Smooth muscle cell (in vitro differentiated cells): ENCODE data around the gene LRRC10B. TPM values are rescaled to one million over a fixed set of nuclear protein-coding genes. Genes with fewer than 3 reads are reported as not detected.

ENCODE experiments used
- DNase-seq: peaks from one replicate; lab custom pipeline; 2025; ENCODE audit not compliant: unreplicated experiment; lab: John Stamatoyannopoulos, UW
- H2AFZ ChIP-seq: fragments of 200-600 bp; sonication (generic); 2 replicates; pipeline ENCODE4 v1.6.0; 2016; ENCODE audit warnings: antibody characterized with exemption, low read depth, mild to moderate bottlenecking
- H3F3A ChIP-seq: fragments of 200-600 bp; sonication (generic); 2 replicates; pipeline ENCODE4 v1.6.0; 2017; ENCODE audit warnings: antibody characterized with exemption, low read depth
- H3K27ac ChIP-seq: fragments of 200-600 bp; sonication (generic); 2 replicates; pipeline ENCODE4 v1.5.1; 2016; ENCODE audit warnings: low read depth, mild to moderate bottlenecking
- H3K27me3 ChIP-seq: fragments of 200-600 bp; sonication (generic); 2 replicates; pipeline ENCODE4 v1.6.1; 2016; ENCODE audit warnings: low read depth, mild to moderate bottlenecking
- H3K36me3 ChIP-seq: fragments of 200-600 bp; sonication (generic); 2 replicates; pipeline ENCODE4 v1.5.1; 2016; ENCODE audit warnings: low read depth
- H3K4me1 ChIP-seq: fragments of 200-600 bp; sonication (generic); 2 replicates; pipeline ENCODE4 v1.5.1; 2016; ENCODE audit warnings: low read depth
- H3K4me2 ChIP-seq: fragments of 200-600 bp; sonication (generic); 2 replicates; pipeline ENCODE4 v1.6.0; 2016; ENCODE audit warnings: mild to moderate bottlenecking
- H3K4me3 ChIP-seq: fragments of 200-600 bp; sonication (generic); 2 replicates; pipeline ENCODE4 v1.5.1; 2016; ENCODE audit warnings: mild to moderate bottlenecking
- H3K79me2 ChIP-seq: fragments of 200-600 bp; sonication (generic); 2 replicates; pipeline ENCODE4 v1.6.0; 2016; ENCODE audit warnings: low read depth, mild to moderate bottlenecking
- H3K9ac ChIP-seq: fragments of 200-600 bp; sonication (generic); 2 replicates; pipeline ENCODE4 v1.6.0; 2016; ENCODE audit warnings: low read depth
- H3K9me3 ChIP-seq: fragments of 200-600 bp; sonication (generic); replicated peaks from 2 replicates; pipeline ENCODE4 v1.5.1; 2016; ENCODE audit warnings: low read depth
- H4K20me1 ChIP-seq: fragments of 200-600 bp; sonication (generic); 2 replicates; pipeline ENCODE4 v1.6.0; 2016; ENCODE audit warnings: low read depth
- CTCF ChIP-seq: fragments of 200-600 bp; sonication (generic); IDR thresholded peaks from 2 replicates; pipeline ENCODE4 v1.5.1; 2017; ENCODE audit warnings: borderline replicate concordance, mild to moderate bottlenecking, antibody characterized with exemption; ENCODE audit not compliant: insufficient read depth, poor library complexity, severe bottlenecking
- whole genome bisulfite sequencing: methylation state at CpG from one replicate; pipeline ENCODE4 v1.1.7; 2016; ENCODE audit warnings: low lambda C conversion rate; 5-methylcytosine and 5-hydroxymethylcytosine counted together
- polyA plus RNA-seq: library from polyadenylated mRNA; unstranded; fragments of >200 nt; fragmentation: Nextera tagmentation; extraction: Ambion mirVana; gene quantifications from 2 replicates; pipeline ENCODE4 v1.2.1, GENCODE V29; 2016
- total RNA-seq: library from RNA; depleted of rRNA; stranded (reverse); fragments of >200 nt; gene quantifications from 2 replicates; pipeline ENCODE4 v1.2.3, GENCODE V29; 2014

LRRC10B gene
- total and polyA plus RNA-seq, 2 experiments from 2014 or later = 0.11 to 2.2 TPM

GRCh38 chr11:61502522-61502921 lies 6.0 kb upstream of the LRRC10B start:
- Histone ChIP-seq H3K4me2 (no peak overlapping the region), H3K4me3 (no peak overlapping the region), H3F3A (no peaks in the 10 kb centered on the region), H3K9me3 (no peaks in the 10 kb centered on the region), H3K36me3 (no peaks in the 10 kb centered on the region), H4K20me1 (no peaks in the 10 kb centered on the region), H3K27ac (no peak overlapping the region), H2AFZ (no peak overlapping the region), H3K4me1 (peaks cover 10% of the 10 kb centered on the region), H3K27me3 (peaks cover 22% of the 10 kb centered on the region), H3K79me2 (no peaks in the 10 kb centered on the region), H3K9ac (no peak overlapping the region)
- no peak for DNase-seq
- 92% methylated on average over 1 of the region's 1 CpG for WGBS
- no peak for TF ChIP-seq CTCF

GRCh38 chr11:61503135-61503770 lies 5.3 kb upstream of the LRRC10B start:
- 82% methylated on average over 8 of the region's 8 CpGs for WGBS
- H3K27ac ChIP-seq = no peak overlapping the region
- no peaks in the 10 kb centered on the region for H4K20me1 ChIP-seq
- H3K36me3 ChIP-seq = no peaks in the 10 kb centered on the region
- TF ChIP-seq CTCF = no peak
- H3F3A ChIP-seq = no peaks in the 10 kb centered on the region
- H3K4me2 ChIP-seq = no peak overlapping the region
- H3K79me2 ChIP-seq = no peaks in the 10 kb centered on the region
- H3K9me3 ChIP-seq = no peaks in the 10 kb centered on the region
- no peak for DNase-seq
- no peak overlapping the region for H3K9ac ChIP-seq
- H3K4me1 ChIP-seq = peaks cover 15% of the 10 kb centered on the region
- H3K27me3 ChIP-seq = peaks cover 29% of the 10 kb centered on the region
- no peak overlapping the region for H2AFZ ChIP-seq
- no peak overlapping the region for H3K4me3 ChIP-seq

- H3F3A ChIP-seq = no peaks in the 10 kb centered on the region
- H4K20me1 ChIP-seq = no peaks in the 10 kb centered on the region
- WGBS = 90% methylated on average over 5 of the region's 5 CpGs
- no peak overlapping the region for H2AFZ ChIP-seq
- no peaks in the 10 kb centered on the region for H3K36me3 ChIP-seq
- no peak overlapping the region for H3K9ac ChIP-seq
- no peak for TF ChIP-seq CTCF
- no peak for DNase-seq
- no peaks in the 10 kb centered on the region for H3K79me2 ChIP-seq
- peaks cover 32% of the 10 kb centered on the region for H3K27me3 ChIP-seq
- no peak overlapping the region for H3K4me2 ChIP-seq
- no peaks in the 10 kb centered on the region for H3K9me3 ChIP-seq
- H3K27ac ChIP-seq = no peak overlapping the region
- peaks cover 20% of the 10 kb centered on the region for H3K4me1 ChIP-seq
- H3K4me3 ChIP-seq = no peak overlapping the region
Observed at GRCh38 chr11:61505106-61505505, 3.4 kb upstream of the LRRC10B start.

- H3K36me3 ChIP-seq = no peaks in the 10 kb centered on the region
- H3K9ac ChIP-seq = no peak overlapping the region
- no peak for DNase-seq
- TF ChIP-seq CTCF = no peak
- WGBS = 74% methylated on average over 10 of the region's 10 CpGs
- no peak overlapping the region for H3K4me2 ChIP-seq
- H3K4me1 ChIP-seq = peaks cover 20% of the 10 kb centered on the region
- peaks cover 32% of the 10 kb centered on the region for H3K27me3 ChIP-seq
- no peak overlapping the region for H2AFZ ChIP-seq
- no peaks in the 10 kb centered on the region for H4K20me1 ChIP-seq
- H3K4me3 ChIP-seq = no peak overlapping the region
- H3K79me2 ChIP-seq = no peaks in the 10 kb centered on the region
- H3K9me3 ChIP-seq = no peaks in the 10 kb centered on the region
- H3F3A ChIP-seq = no peaks in the 10 kb centered on the region
- H3K27ac ChIP-seq = no peak overlapping the region
Observed at GRCh38 chr11:61505640-61506155, 2.9 kb upstream of the LRRC10B start.
